NB4 (cell line): Measurements from ENCODE around the gene ZNF91.
"Not testable (repeated sequence)": the region's sequence is repeated elsewhere in the genome, so short reads cannot be mapped to it uniquely, and the experiment has no call there.

Source experiments
- DNase-seq: peaks from one replicate; pipeline ENCODE4 v3.0.0; 2010; ENCODE audit warnings: low read depth
- H3K4me3 ChIP-seq: one replicate; pipeline ENCODE4 v1.5.1; 2011; ENCODE audit warnings: mild to moderate bottlenecking, low read depth, low read length, moderate library complexity
- CTCF ChIP-seq: IDR thresholded peaks from one replicate; pipeline ENCODE4 v1.5.1; 2012; ENCODE audit warnings: low read depth, low read length
- MAX ChIP-seq: IDR thresholded peaks from 2 replicates; pipeline ENCODE4 v1.6.1; 2011; ENCODE audit warnings: low read depth, low read length
- MYC ChIP-seq: IDR thresholded peaks from 2 replicates; pipeline ENCODE4 v1.6.1; 2011; ENCODE audit warnings: low read depth, low read length
- POLR2A ChIP-seq: IDR thresholded peaks from 2 replicates; pipeline ENCODE4 v1.6.1; 2011; ENCODE audit warnings: mild to moderate bottlenecking; ENCODE audit not compliant: insufficient read length; ENCODE audit errors: extremely low read depth

ZNF91 gene

DNA sequence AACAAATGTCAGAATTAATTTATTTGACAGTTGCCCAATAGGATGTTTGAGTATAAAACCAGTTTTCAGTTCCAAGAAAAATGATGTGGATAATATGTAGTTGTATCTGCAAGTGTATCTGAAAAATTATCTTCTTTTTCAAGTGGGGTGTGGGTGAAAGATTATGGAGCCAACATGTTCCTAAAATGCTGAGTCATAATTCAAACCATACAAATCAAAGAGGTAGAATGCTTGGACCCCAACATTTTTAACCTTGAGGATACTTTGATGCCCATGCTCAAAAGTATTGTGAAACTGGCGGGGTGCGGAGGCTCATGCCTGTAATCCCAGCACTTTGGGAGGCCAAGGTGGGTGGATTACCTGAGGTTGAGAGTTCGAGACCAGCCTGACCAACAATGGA lies 91.0 kb downstream of the ZNF91 start:
- TF ChIP-seq POLR2A (no peak), MAX (no peak), MYC (no peak), CTCF (no peak)
- no peak overlapping the region for H3K4me3 ChIP-seq
- DNase-seq = no peak

DNA sequence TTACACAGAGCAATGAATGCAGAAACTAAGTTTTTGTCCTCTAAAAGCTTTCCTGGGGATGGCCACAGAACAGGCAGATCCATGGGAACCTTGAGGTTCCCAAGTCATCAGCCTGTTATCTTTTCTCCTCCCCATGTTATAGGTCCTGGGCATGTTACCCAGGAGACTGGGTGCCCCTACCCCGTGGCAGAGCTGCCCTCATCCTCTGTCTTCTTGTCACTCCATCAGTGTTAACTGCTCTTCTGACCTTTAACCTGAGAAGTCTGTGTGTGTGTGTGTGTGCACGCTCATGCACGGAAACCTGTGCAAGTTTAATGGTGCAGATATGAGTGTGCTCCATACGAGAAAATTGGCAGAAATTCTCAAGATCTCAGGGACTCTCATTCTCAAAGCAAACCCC lies 101.1 kb downstream of the ZNF91 start:
- no peak overlapping the region for H3K4me3 ChIP-seq
- TF ChIP-seq CTCF (no peak), MAX (no peak), MYC (no peak), POLR2A (no peak)
- no peak for DNase-seq

DNA sequence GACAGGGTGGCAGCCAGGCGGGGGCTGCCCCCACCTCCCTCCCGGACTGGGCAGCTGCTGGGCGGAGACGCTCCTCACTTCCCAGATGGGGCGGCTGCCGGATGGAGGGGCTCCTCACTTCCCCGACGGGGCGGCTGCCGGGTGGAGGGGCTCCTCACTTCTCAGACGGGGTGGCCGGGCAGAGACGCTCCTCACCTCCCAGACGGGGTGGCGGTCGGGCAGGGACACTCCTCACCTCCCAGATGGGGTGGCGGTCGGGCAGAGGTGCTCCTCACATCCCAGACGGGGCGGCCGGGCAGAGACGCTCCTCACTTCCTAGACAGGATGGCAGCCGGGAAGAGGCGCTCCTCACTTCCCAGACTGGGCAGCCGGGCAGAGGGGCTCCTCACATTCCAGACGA lies 105.3 kb downstream of the ZNF91 start:
- not testable (repeated sequence) for DNase-seq, H3K4me3 ChIP-seq
